ENCODE measurements around the gene GCC1. TPM values are rescaled to one million over a fixed set of nuclear protein-coding genes. Genes with fewer than 3 reads are reported as not detected.

Gene GCC1
- total and polyA plus RNA-seq, 2 donors from 2014 or later, result 6.9 to 16.7 TPM

DNA sequence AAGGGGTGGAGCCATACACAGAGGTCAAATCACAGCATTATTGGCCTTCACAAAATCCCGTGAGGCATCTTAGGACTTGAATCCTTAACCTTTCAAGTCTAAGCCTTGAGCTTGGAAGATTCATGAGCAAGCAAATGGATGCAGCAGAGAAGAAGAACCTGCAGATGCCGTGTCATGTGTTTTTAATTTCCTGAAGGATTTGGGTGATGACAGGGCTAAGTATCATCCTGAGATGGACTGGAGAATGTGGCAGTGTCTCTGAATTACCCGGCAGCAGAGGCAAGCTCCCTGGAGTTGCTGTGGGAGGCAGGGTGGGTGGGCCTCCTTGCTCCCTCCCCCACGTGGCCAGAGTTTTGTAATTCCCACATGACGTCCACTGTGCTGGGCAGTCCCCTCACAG is 50.8 kb downstream of the GCC1 start:
- FAIRE-seq, result no peak

GRCh38 chr7:127532736-127533135 is 52.7 kb downstream of the GCC1 start:
- no peak for DNase-seq
- H3K27me3 ChIP-seq (ENCODE audit: control insufficient read depth, insufficient read depth, low read length), result no peaks in the 10 kb centered on the region
- H3K4me3 ChIP-seq (ENCODE audit: low read length in 3 of 3), result no peak overlapping the region
- H3K9ac ChIP-seq (ENCODE audit: low read length in 3 of 3), result no peak overlapping the region
- no peak overlapping the region for H3K27ac ChIP-seq (ENCODE audit: low read depth in 2 of 2, low read length in 2 of 2)
- intact Hi-C loops (cut with DNase I), result no loop called here
- H3K4me1 ChIP-seq (ENCODE audit: control insufficient read depth in 2 of 3, insufficient read depth in 2 of 3, low read depth in 1 of 3, low read length in 3 of 3), result no peaks in the 10 kb centered on the region
- FAIRE-seq, result no peak
- peaks cover 0 to 3% (median 0%) of the 10 kb centered on the region in 3 donors for H3K9me3 ChIP-seq (ENCODE audit: control insufficient read depth in 2 of 3, insufficient read depth in 1 of 3, low read length in 3 of 3)
- TF ChIP-seq, protein P1, sequence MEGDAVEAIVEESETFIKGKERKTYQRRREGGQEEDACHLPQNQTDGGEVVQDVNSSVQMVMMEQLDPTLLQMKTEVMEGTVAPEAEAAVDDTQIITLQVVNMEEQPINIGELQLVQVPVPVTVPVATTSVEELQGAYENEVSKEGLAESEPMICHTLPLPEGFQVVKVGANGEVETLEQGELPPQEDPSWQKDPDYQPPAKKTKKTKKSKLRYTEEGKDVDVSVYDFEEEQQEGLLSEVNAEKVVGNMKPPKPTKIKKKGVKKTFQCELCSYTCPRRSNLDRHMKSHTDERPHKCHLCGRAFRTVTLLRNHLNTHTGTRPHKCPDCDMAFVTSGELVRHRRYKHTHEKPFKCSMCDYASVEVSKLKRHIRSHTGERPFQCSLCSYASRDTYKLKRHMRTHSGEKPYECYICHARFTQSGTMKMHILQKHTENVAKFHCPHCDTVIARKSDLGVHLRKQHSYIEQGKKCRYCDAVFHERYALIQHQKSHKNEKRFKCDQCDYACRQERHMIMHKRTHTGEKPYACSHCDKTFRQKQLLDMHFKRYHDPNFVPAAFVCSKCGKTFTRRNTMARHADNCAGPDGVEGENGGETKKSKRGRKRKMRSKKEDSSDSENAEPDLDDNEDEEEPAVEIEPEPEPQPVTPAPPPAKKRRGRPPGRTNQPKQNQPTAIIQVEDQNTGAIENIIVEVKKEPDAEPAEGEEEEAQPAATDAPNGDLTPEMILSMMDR (IDR thresholded peaks at IDR 0.05; ENCODE audit: borderline replicate concordance, extremely low read depth, insufficient read depth), result no peak
- no peaks in the 10 kb centered on the region for H3K36me3 ChIP-seq (ENCODE audit: control insufficient read depth in 2 of 3, insufficient read depth in 3 of 3, low read length in 3 of 3)

More for the DNA sequence above, 50.8 kb downstream of the GCC1 start:
- H3K9me3 ChIP-seq (ENCODE audit: control insufficient read depth in 2 of 3, insufficient read depth in 1 of 3, low read length in 3 of 3), result no peaks in the 10 kb centered on the region
- peak in 1 of 5 donors; percentile 35 for DNase-seq
- H3K27me3 ChIP-seq (ENCODE audit: control insufficient read depth, insufficient read depth, low read length), result no peaks in the 10 kb centered on the region
- no peak overlapping the region for H3K9ac ChIP-seq (ENCODE audit: low read length in 3 of 3)
- intact Hi-C loops (cut with DNase I), result no loop called here
- TF ChIP-seq, protein P1 (IDR thresholded peaks at IDR 0.05; ENCODE audit: borderline replicate concordance, extremely low read depth, insufficient read depth), result no peak
- no peak overlapping the region for H3K4me3 ChIP-seq (ENCODE audit: low read length in 3 of 3)
- H3K27ac ChIP-seq (ENCODE audit: low read depth in 2 of 2, low read length in 2 of 2), result no peak overlapping the region
- no peaks in the 10 kb centered on the region for H3K4me1 ChIP-seq (ENCODE audit: control insufficient read depth in 2 of 3, insufficient read depth in 2 of 3, low read depth in 1 of 3, low read length in 3 of 3)
- H3K36me3 ChIP-seq (ENCODE audit: control insufficient read depth in 2 of 3, insufficient read depth in 3 of 3, low read length in 3 of 3), result no peaks in the 10 kb centered on the region

DNA sequence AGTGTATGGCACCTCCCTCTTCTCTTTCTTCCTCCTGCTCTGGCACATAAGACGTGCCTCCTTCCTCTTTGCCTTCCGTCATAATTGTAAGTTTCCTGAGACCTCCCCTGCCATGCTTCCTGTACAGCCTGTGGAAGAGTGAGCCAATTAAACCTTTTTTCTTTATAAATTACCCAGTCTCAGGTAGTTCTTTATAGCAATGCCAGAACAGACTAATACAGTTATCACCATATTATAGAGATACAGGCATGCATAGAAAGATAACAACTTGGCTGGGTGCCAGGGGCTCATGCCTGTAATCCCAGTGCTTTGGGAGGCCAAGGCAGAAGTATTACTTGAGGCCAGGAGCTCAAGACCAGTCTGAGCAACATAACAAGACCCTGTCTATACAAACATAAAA is 53.2 kb downstream of the GCC1 start:
- TF ChIP-seq, protein P1 (IDR thresholded peaks at IDR 0.05; ENCODE audit: borderline replicate concordance, extremely low read depth, insufficient read depth), result no peak
- no peak for DNase-seq
- FAIRE-seq, result no peak
- no peaks in the 10 kb centered on the region for H3K36me3 ChIP-seq (ENCODE audit: control insufficient read depth in 2 of 3, insufficient read depth in 3 of 3, low read length in 3 of 3)
- H3K27ac ChIP-seq (ENCODE audit: low read depth in 2 of 2, low read length in 2 of 2), result no peak overlapping the region
- H3K4me3 ChIP-seq (ENCODE audit: low read length in 3 of 3), result no peak overlapping the region
- H3K27me3 ChIP-seq (ENCODE audit: control insufficient read depth, insufficient read depth, low read length), result no peaks in the 10 kb centered on the region
- H3K9ac ChIP-seq (ENCODE audit: low read length in 3 of 3), result no peak overlapping the region
- peaks cover 0 to 3% (median 0%) of the 10 kb centered on the region in 3 donors for H3K9me3 ChIP-seq (ENCODE audit: control insufficient read depth in 2 of 3, insufficient read depth in 1 of 3, low read length in 3 of 3)
- intact Hi-C loops (cut with DNase I), result no loop called here
- no peaks in the 10 kb centered on the region for H3K4me1 ChIP-seq (ENCODE audit: control insufficient read depth in 2 of 3, insufficient read depth in 2 of 3, low read depth in 1 of 3, low read length in 3 of 3)

Other genes starting within 250 kb of the GCC1 start
- 36.8 TPM for gene ZNF800, start 192.9 kb downstream of the GCC1 start, total RNA-seq
- gene ZNF800, start 192.9 kb downstream of the GCC1 start, polyA plus RNA-seq (ENCODE audit: insufficient read depth, low read depth, low replicate concordance), result 4.5 TPM
- 132 TPM for gene ARF5, start 2.8 kb upstream of the GCC1 start, total RNA-seq
- 223 TPM for gene ARF5, start 2.8 kb upstream of the GCC1 start, polyA plus RNA-seq (ENCODE audit: insufficient read depth, low read depth, low replicate concordance)
- gene FSCN3, start 8.1 kb upstream of the GCC1 start, total RNA-seq, result 0.57 TPM
- gene FSCN3, start 8.1 kb upstream of the GCC1 start, polyA plus RNA-seq (ENCODE audit: insufficient read depth, low read depth, low replicate concordance), result 1.2 TPM
- not detected for gene PAX4, start 32.5 kb upstream of the GCC1 start, total RNA-seq
- gene PAX4, start 32.5 kb upstream of the GCC1 start, polyA plus RNA-seq (ENCODE audit: insufficient read depth, low read depth, low replicate concordance), result not detected
- 154 TPM for gene SND1, start 66.6 kb upstream of the GCC1 start, total RNA-seq
- 83.0 TPM for gene SND1, start 66.6 kb upstream of the GCC1 start, polyA plus RNA-seq (ENCODE audit: insufficient read depth, low read depth, low replicate concordance)

All from kidney (tissue), 14 donors.